OCI-LY7 (cell line): ENCODE data around the gene MAP2K1.

Source experiments
- EZH2phosphoT487 ChIP-seq: fragments of 200-600 bp; sonication (generic); IDR thresholded peaks from 2 replicates; pipeline ENCODE4 v1.6.1; 2018; ENCODE audit warnings: low read depth, borderline replicate concordance, mild to moderate bottlenecking, mixed run types, antibody characterized with exemption, low read length, moderate library complexity, mixed read lengths
- TF ChIP-seq, protein P1 (sequence below): fragments of 200-600 bp; sonication (generic); conservative IDR thresholded peaks from 2 replicates; pipeline ENCODE4 v1.5.1; 2014; ENCODE audit warnings: mild to moderate bottlenecking, antibody characterized with exemption, low read length, moderate library complexity, mixed read lengths

DNA sequence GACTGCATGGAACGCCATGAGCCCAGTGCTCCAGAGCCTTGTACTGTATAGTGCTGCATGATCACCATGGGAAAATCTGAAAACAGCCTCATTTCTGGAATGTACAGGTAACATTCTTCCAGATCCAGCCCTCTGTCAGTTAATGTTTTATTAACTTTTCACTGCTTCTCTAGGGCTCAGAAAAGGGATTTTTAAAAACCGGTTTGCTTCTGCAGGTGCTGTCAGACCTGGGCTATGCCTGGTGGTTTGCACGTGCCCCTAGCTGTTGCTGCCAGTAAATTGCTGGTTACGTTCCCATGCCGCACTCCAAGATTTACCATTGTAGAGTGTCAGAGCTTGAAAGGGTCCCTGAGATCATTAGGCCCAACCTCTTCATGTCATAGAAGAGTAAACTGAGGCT is 101.8 kb downstream of the MAP2K1 start:
- TF ChIP-seq, protein P1, sequence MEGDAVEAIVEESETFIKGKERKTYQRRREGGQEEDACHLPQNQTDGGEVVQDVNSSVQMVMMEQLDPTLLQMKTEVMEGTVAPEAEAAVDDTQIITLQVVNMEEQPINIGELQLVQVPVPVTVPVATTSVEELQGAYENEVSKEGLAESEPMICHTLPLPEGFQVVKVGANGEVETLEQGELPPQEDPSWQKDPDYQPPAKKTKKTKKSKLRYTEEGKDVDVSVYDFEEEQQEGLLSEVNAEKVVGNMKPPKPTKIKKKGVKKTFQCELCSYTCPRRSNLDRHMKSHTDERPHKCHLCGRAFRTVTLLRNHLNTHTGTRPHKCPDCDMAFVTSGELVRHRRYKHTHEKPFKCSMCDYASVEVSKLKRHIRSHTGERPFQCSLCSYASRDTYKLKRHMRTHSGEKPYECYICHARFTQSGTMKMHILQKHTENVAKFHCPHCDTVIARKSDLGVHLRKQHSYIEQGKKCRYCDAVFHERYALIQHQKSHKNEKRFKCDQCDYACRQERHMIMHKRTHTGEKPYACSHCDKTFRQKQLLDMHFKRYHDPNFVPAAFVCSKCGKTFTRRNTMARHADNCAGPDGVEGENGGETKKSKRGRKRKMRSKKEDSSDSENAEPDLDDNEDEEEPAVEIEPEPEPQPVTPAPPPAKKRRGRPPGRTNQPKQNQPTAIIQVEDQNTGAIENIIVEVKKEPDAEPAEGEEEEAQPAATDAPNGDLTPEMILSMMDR = no peak
- no peak for TF ChIP-seq EZH2phosphoT487
